HG03159 (cell line): ENCODE results near the gene ACBD6.
A peak's percentile ranks its signal among the peaks of the same experiment; 100 is the strongest.

ENCODE experiments used
- ATAC-seq: cut with Tn5 transposase; IDR thresholded peaks from one replicate; pipeline ENCODE4 v1.9.1; 2021; ENCODE audit warnings: mild to moderate bottlenecking, moderate library complexity; ENCODE audit not compliant: unreplicated experiment

The ACBD6 gene

GRCh38 chr1:180258290-180258689 lies 244.1 kb downstream of the ACBD6 start:
- ATAC-seq: no peak

GRCh38 chr1:180257486-180257885 lies 244.9 kb downstream of the ACBD6 start:
- no peak for ATAC-seq

- no peak for ATAC-seq
Observed at GRCh38 chr1:180257028-180257386, 245.4 kb downstream of the ACBD6 start.

- ATAC-seq: no peak
Observed at GRCh38 chr1:180256341-180257027, 245.9 kb downstream of the ACBD6 start.

GRCh38 chr1:180255536-180256340 lies 246.6 kb downstream of the ACBD6 start:
- no peak for ATAC-seq

DNA sequence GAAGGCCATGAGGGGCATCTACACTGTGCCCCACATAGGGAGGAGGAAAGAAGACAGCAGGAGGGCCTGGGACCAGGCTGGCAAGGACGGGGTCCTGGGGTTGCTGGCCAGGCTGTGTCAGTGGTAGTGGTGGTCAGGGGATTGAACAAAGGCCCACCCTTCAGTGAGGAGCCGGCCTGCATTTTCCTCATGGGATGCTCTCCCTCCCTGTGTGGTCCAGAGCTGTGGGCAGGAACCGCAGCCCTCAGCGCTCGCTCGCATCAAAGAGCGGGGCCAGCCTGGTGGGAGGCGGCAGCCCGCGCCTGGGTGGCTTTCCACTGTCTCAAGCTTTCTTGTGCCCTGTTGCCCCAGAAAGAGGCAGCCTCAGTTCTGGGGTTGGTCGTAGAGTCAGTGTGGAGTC lies 247.5 kb downstream of the ACBD6 start:
- ATAC-seq: no peak

DNA sequence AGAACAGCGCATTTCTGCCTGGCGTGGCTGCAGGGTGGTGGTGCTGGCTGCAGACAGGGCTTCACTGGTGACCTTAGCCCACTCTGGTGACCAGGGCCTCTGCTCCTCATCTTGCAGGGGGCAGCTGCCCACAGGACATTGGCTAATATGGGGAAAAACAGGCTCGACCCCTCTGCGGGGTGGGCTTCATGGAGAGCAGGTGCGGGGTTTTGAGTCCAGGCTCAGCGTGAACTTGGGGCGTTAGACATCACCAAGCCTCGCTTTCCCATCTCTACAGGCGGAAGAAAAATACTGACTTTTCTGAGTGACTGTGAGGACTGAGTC lies 247.9 kb downstream of the ACBD6 start:
- no peak for ATAC-seq

- no peak for ATAC-seq
Observed at GRCh38 chr1:180253585-180254495, 248.5 kb downstream of the ACBD6 start.

GRCh38 chr1:180252638-180253536 lies 249.5 kb downstream of the ACBD6 start:
- peak; percentile 67 for ATAC-seq

DNA sequence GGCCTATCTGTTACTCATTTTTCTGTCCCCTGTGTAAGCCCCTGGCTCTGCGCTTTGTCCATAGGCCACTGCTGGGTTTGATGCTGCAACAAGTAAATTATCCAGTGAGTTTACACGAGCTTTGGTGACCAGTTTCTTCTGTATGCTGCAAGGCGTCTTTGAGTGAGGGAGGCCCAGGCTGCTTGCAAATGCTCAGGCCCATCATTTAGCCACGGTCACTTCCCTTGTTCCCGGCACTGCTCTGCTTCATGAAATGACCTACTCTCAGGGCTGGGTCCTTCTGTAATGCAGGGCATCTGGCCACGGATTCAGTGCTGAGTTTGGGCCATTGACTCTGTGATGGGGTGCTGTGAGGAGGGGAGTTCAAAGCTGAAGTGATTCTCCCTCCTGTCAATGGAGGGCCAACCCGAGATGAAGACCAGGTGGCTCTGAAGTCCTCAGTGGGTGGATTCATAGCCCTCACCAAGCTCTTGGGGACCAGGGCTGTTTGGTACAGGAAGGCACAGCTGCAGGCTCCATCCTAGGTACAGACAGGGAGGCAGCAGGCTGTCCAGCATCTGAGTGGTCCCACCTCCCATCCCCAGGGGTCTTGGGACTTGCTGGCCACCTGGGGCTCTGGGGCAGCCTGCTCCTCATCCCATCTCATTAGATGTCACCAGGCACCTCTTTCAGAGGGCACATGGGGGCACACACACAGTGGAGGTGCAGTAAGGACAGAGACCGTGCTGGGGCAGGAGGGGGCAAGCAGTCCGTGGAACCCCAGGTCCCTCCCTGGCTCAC lies 250.7 kb downstream of the ACBD6 start:
- ATAC-seq: no peak

DNA sequence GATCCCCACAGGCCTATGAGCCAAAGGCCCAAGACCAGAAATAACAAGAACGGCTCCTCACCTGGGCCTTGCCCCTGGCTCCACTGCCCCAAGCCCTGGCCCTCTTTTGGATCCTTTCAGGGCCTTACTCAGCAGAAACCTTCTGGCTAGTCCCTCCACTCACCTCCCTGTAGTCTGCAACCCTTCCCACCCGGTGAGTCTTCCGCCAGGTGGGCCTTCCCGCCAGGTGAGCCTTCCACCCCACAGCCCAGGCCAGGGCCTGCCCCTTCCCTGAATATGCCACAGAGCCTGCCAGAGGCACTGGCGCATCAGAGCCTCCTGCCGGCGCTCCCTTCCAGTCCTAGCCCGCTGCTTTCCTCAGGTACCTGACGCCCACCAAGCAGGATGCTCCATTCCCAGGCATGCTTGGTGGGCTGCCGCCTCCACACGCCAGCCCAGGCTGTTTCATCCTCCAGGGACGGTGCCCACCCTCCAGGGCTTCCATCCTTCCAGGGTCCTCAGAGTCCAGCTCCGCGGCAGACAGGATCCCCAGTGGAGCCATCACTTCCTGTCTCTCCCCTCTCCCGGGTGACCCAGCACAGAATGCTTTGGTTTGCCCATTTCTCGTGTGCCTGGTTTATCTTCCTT lies 251.4 kb downstream of the ACBD6 start:
- ATAC-seq: no peak

DNA sequence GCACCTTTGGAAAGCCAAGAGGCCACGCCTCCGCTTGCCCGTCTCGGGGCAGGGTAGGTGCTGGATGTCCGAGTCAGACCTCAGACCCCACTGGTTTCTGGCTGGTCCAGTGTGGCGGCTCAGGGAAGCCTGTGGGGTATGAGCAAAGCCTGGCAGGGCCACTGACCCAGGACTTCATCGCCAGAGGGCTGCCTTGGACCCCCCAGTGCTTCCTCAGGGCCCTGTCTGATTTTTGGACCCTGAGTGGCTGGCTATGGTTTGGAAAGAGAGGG lies 251.9 kb downstream of the ACBD6 start:
- ATAC-seq: no peak

DNA sequence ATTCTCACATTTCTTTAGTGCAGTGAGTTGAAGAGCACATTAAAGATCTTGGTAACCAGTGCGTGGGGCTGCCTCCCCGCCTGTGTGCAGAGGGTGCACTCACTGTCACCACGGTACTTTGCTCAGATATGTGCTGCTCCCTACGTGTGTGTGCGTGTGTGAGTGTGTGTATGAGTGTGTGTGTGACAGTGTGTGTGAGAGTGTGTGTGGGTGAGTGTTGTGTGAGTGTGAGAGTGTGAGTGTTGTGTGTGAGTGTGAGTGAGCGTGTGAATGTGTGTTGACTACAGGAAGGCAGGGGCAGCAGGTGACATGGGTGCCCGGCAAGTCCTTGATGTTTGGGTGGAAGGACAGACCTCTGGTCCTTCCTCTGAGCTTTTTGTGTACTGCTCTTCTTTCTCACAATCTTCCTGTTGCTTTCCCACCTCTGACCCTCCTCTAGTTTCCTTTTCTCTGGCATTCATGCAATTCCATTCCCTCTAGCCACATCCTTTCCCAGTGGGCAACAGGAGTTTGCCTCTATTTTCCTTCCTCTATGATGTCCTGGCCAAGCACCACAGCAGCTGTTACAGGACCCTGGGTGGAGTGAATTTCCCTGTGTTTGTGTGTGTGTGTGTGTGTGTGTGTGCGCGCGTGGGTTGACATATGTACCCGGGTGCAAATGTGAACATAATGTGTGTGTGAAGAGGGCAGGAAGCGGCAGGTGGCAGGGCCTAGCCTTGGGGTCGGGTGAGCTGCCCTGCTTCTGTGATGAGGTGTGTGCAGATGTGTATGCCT lies 252.5 kb downstream of the ACBD6 start:
- ATAC-seq: no peak

- no peak for ATAC-seq
Observed at GRCh38 chr1:180248731-180249681, 253.4 kb downstream of the ACBD6 start.

GRCh38 chr1:180248176-180248575 lies 254.2 kb downstream of the ACBD6 start:
- no peak for ATAC-seq

- ATAC-seq: no peak
Observed at GRCh38 chr1:180247580-180247979, 254.8 kb downstream of the ACBD6 start.

GRCh38 chr1:180247061-180247460 lies 255.3 kb downstream of the ACBD6 start:
- no peak for ATAC-seq

GRCh38 chr1:180246579-180246978 lies 255.8 kb downstream of the ACBD6 start:
- ATAC-seq: no peak
